Measurements from ENCODE around the gene TRIM4. TPM values are rescaled to one million over a fixed set of nuclear protein-coding genes. Genes with fewer than 3 reads are reported as not detected.
"Not testable (repeated sequence)": the region's sequence is repeated elsewhere in the genome, so short reads cannot be mapped to it uniquely, and the experiment has no call there.

The TRIM4 gene
- total and polyA plus RNA-seq, 4 donors: 16.4 to 33.4 (median 22.5) TPM

- intact Hi-C loops (cut with DNase I): no loop called here
- no peaks in the 10 kb centered on the region for H3K4me1 ChIP-seq (ENCODE audit: control insufficient read depth in 1 of 2, insufficient read depth in 2 of 2, low read length in 2 of 2)
- H3K27ac ChIP-seq (ENCODE audit: low read depth in 1 of 2, low read length in 2 of 2): no peak overlapping the region
- WGBS, 2 donors: 96 to 98% methylated on average over 6 of the region's 6 CpGs
- no peak overlapping the region for H3K4me3 ChIP-seq (ENCODE audit: low read length in 2 of 2)
- H3K36me3 ChIP-seq (ENCODE audit: control insufficient read depth in 1 of 2, insufficient read depth in 2 of 2, low read length in 1 of 2): peaks cover 11 to 13% of the 10 kb centered on the region in 2 donors
- no peak for DNase-seq
- no peaks in the 10 kb centered on the region for H3K27me3 ChIP-seq (ENCODE audit: control insufficient read depth in 1 of 2, insufficient read depth in 2 of 2, low read length in 1 of 2)
- ATAC-seq (ENCODE audit: low FRiP score): no peak
- no peaks in the 10 kb centered on the region for H3K9me3 ChIP-seq (ENCODE audit: control insufficient read depth, low read length)
These were observed 19.4 kb downstream of the TRIM4 start for GRCh38 chr7:99899830-99900519.

- no peak for ATAC-seq (ENCODE audit: low FRiP score)
- Histone ChIP-seq H3K36me3 (ENCODE audit: control insufficient read depth in 1 of 2, insufficient read depth in 2 of 2, low read length in 1 of 2) (peaks cover 11 to 13% of the 10 kb centered on the region in 2 donors), H3K4me3 (ENCODE audit: low read length in 2 of 2) (no peak overlapping the region), H3K27ac (ENCODE audit: low read depth in 1 of 2, low read length in 2 of 2) (no peak overlapping the region), H3K9me3 (ENCODE audit: control insufficient read depth, low read length) (no peaks in the 10 kb centered on the region), H3K27me3 (ENCODE audit: control insufficient read depth in 1 of 2, insufficient read depth in 2 of 2, low read length in 1 of 2) (no peaks in the 10 kb centered on the region), H3K4me1 (ENCODE audit: control insufficient read depth in 1 of 2, insufficient read depth in 2 of 2, low read length in 2 of 2) (no peaks in the 10 kb centered on the region)
- 58 to 59% methylated on average over 3 of the region's 3 CpGs for WGBS, 2 donors
- no peak for DNase-seq
- intact Hi-C loops (cut with DNase I): no loop called here
These were observed 20.5 kb downstream of the TRIM4 start for GRCh38 chr7:99898836-99899235.

GRCh38 chr7:99898023-99898357 is 21.3 kb downstream of the TRIM4 start:
- no peak for ATAC-seq (ENCODE audit: low FRiP score)
- WGBS, 2 donors: 88 to 92% methylated on average over 2 of the region's 2 CpGs
- Histone ChIP-seq H3K27ac (ENCODE audit: low read depth in 1 of 2, low read length in 2 of 2) (no peak overlapping the region), H3K4me1 (ENCODE audit: control insufficient read depth in 1 of 2, insufficient read depth in 2 of 2, low read length in 2 of 2) (no peaks in the 10 kb centered on the region), H3K9me3 (ENCODE audit: control insufficient read depth, low read length) (no peaks in the 10 kb centered on the region), H3K36me3 (ENCODE audit: control insufficient read depth in 1 of 2, insufficient read depth in 2 of 2, low read length in 1 of 2) (peaks cover 8 to 11% of the 10 kb centered on the region in 2 donors), H3K27me3 (ENCODE audit: control insufficient read depth in 1 of 2, insufficient read depth in 2 of 2, low read length in 1 of 2) (no peaks in the 10 kb centered on the region), H3K4me3 (ENCODE audit: low read length in 2 of 2) (no peak overlapping the region)
- intact Hi-C loops (cut with DNase I): no loop called here
- DNase-seq: no peak

- DNase-seq: no peak
- peaks cover 5 to 8% of the 10 kb centered on the region in 2 donors for H3K36me3 ChIP-seq (ENCODE audit: control insufficient read depth in 1 of 2, insufficient read depth in 2 of 2, low read length in 1 of 2)
- 89 to 90% methylated on average over 6 of the region's 6 CpGs for WGBS, 2 donors
These were observed 21.9 kb downstream of the TRIM4 start for GRCh38 chr7:99897322-99898022.

GRCh38 chr7:99894738-99895137 is 24.6 kb downstream of the TRIM4 start:
- no peak for ATAC-seq (ENCODE audit: low FRiP score)
- no peak overlapping the region for H3K27ac ChIP-seq (ENCODE audit: low read depth in 1 of 2, low read length in 2 of 2)
- no peaks in the 10 kb centered on the region for H3K4me1 ChIP-seq (ENCODE audit: control insufficient read depth in 1 of 2, insufficient read depth in 2 of 2, low read length in 2 of 2)
- peaks cover 4 to 7% of the 10 kb centered on the region in 2 donors for H3K36me3 ChIP-seq (ENCODE audit: control insufficient read depth in 1 of 2, insufficient read depth in 2 of 2, low read length in 1 of 2)
- DNase-seq: no peak
- H3K27me3 ChIP-seq (ENCODE audit: control insufficient read depth in 1 of 2, insufficient read depth in 2 of 2, low read length in 1 of 2): no peaks in the 10 kb centered on the region
- intact Hi-C loops (cut with DNase I): no loop called here
- H3K4me3 ChIP-seq (ENCODE audit: low read length in 2 of 2): no peak overlapping the region
- H3K9me3 ChIP-seq (ENCODE audit: control insufficient read depth, low read length): no peaks in the 10 kb centered on the region

More at GRCh38 chr7:99897322-99898022, 21.9 kb downstream of the TRIM4 start:
- Histone ChIP-seq H3K4me3 (ENCODE audit: low read length in 2 of 2) (no peak overlapping the region), H3K4me1 (ENCODE audit: control insufficient read depth in 1 of 2, insufficient read depth in 2 of 2, low read length in 2 of 2) (no peaks in the 10 kb centered on the region), H3K27me3 (ENCODE audit: control insufficient read depth in 1 of 2, insufficient read depth in 2 of 2, low read length in 1 of 2) (no peaks in the 10 kb centered on the region), H3K27ac (ENCODE audit: low read depth in 1 of 2, low read length in 2 of 2) (no peak overlapping the region), H3K9me3 (ENCODE audit: control insufficient read depth, low read length) (no peaks in the 10 kb centered on the region)
- no peak for ATAC-seq (ENCODE audit: low FRiP score)
- intact Hi-C loops (cut with DNase I): no loop called here

GRCh38 chr7:99893280-99893679 is 26.1 kb downstream of the TRIM4 start:
- intact Hi-C loops (cut with DNase I): no loop called here
- Histone ChIP-seq H3K4me3 (ENCODE audit: low read length in 2 of 2) (no peak overlapping the region), H3K36me3 (ENCODE audit: control insufficient read depth in 1 of 2, insufficient read depth in 2 of 2, low read length in 1 of 2) (peaks cover 3 to 5% of the 10 kb centered on the region in 2 donors)

GRCh38 chr7:99890348-99890747 is 29.0 kb downstream of the TRIM4 start:
- H3K36me3 ChIP-seq (ENCODE audit: control insufficient read depth in 1 of 2, insufficient read depth in 2 of 2, low read length in 1 of 2); H3K27me3 ChIP-seq (ENCODE audit: control insufficient read depth in 1 of 2, insufficient read depth in 2 of 2, low read length in 1 of 2); H3K9me3 ChIP-seq (ENCODE audit: control insufficient read depth, low read length); ATAC-seq (ENCODE audit: low FRiP score); DNase-seq; H3K4me3 ChIP-seq (ENCODE audit: low read length in 2 of 2); H3K4me1 ChIP-seq (ENCODE audit: control insufficient read depth in 1 of 2, insufficient read depth in 2 of 2, low read length in 2 of 2); intact Hi-C loops (cut with DNase I); H3K27ac ChIP-seq (ENCODE audit: low read depth in 1 of 2, low read length in 2 of 2): not testable (repeated sequence)
- WGBS, 2 donors: 87 to 96% methylated on average over 2 of the region's 2 CpGs

More at GRCh38 chr7:99893280-99893679, 26.1 kb downstream of the TRIM4 start:
- DNase-seq (no peak), ATAC-seq (ENCODE audit: low FRiP score) (no peak)
- Histone ChIP-seq H3K27ac (ENCODE audit: low read depth in 1 of 2, low read length in 2 of 2) (no peak overlapping the region), H3K9me3 (ENCODE audit: control insufficient read depth, low read length) (no peaks in the 10 kb centered on the region), H3K4me1 (ENCODE audit: control insufficient read depth in 1 of 2, insufficient read depth in 2 of 2, low read length in 2 of 2) (no peaks in the 10 kb centered on the region), H3K27me3 (ENCODE audit: control insufficient read depth in 1 of 2, insufficient read depth in 2 of 2, low read length in 1 of 2) (no peaks in the 10 kb centered on the region)
- WGBS, 2 donors: 71 to 73% methylated on average over 5 of the region's 5 CpGs

GRCh38 chr7:99888366-99888765 is 31.0 kb downstream of the TRIM4 start:
- ATAC-seq (ENCODE audit: low FRiP score); H3K4me1 ChIP-seq (ENCODE audit: control insufficient read depth in 1 of 2, insufficient read depth in 2 of 2, low read length in 2 of 2); H3K36me3 ChIP-seq (ENCODE audit: control insufficient read depth in 1 of 2, insufficient read depth in 2 of 2, low read length in 1 of 2); H3K9me3 ChIP-seq (ENCODE audit: control insufficient read depth, low read length); intact Hi-C loops (cut with DNase I); H3K4me3 ChIP-seq (ENCODE audit: low read length in 2 of 2); H3K27ac ChIP-seq (ENCODE audit: low read depth in 1 of 2, low read length in 2 of 2); H3K27me3 ChIP-seq (ENCODE audit: control insufficient read depth in 1 of 2, insufficient read depth in 2 of 2, low read length in 1 of 2); DNase-seq: not testable (repeated sequence)
- WGBS, 2 donors: 84 to 93% methylated on average over 8 to 27 of the region's 29 CpGs

GRCh38 chr7:99881370-99881769 is 38.0 kb downstream of the TRIM4 start:
- Histone ChIP-seq H3K9me3 (ENCODE audit: control insufficient read depth, low read length) (no peaks in the 10 kb centered on the region), H3K36me3 (ENCODE audit: control insufficient read depth in 1 of 2, insufficient read depth in 2 of 2, low read length in 1 of 2) (peaks cover 0 to 4% of the 10 kb centered on the region in 2 donors), H3K27me3 (ENCODE audit: control insufficient read depth in 1 of 2, insufficient read depth in 2 of 2, low read length in 1 of 2) (no peaks in the 10 kb centered on the region), H3K4me1 (ENCODE audit: control insufficient read depth in 1 of 2, insufficient read depth in 2 of 2, low read length in 2 of 2) (no peaks in the 10 kb centered on the region), H3K4me3 (ENCODE audit: low read length in 2 of 2) (no peak overlapping the region), H3K27ac (ENCODE audit: low read depth in 1 of 2, low read length in 2 of 2) (no peak overlapping the region)
- whole genome bisulfite sequencing, 2 donors: 71 to 77% methylated on average over 4 of the region's 4 CpGs
- intact Hi-C loops (cut with DNase I): no loop called here
- DNase-seq (no peak), ATAC-seq (ENCODE audit: low FRiP score) (no peak)
